Sigmoid colon (tissue), 7 donors: ENCODE measurements around the gene OXSR1. TPM values are rescaled to one million over a fixed set of nuclear protein-coding genes. Genes with fewer than 3 reads are reported as not detected.
"Not testable (repeated sequence)": the region's sequence is repeated elsewhere in the genome, so short reads cannot be mapped to it uniquely, and the experiment has no call there.

Experiments
- DNase-seq: peaks from one replicate; pipeline ENCODE4 v3.0.0-alpha.2; 2019
- H3K27ac ChIP-seq, 4 donors: fragments of 200-600 bp; sonication (generic); one replicate each; pipeline ENCODE4 v1.5.1; 2016 to 2019; ENCODE audit warnings: mild to moderate bottlenecking in 1 of 4
- H3K27me3 ChIP-seq, 3 donors: fragments of 200-600 bp; sonication (generic); one replicate each; pipeline ENCODE4 v1.5.1; 2019; ENCODE audit warnings: mild to moderate bottlenecking in 1 of 3
- H3K36me3 ChIP-seq, 4 donors: fragments of 200-600 bp; sonication (generic); one replicate each; pipeline ENCODE4 v1.5.1; 2016 to 2019
- H3K4me1 ChIP-seq, 4 donors: fragments of 200-600 bp; sonication (generic); one replicate each; pipeline ENCODE4 v1.5.1; 2017 to 2019
- H3K4me3 ChIP-seq, 4 donors: fragments of 200-600 bp; sonication (generic); one replicate each; pipeline ENCODE4 v1.5.1; 2017 to 2019; ENCODE audit warnings: mild to moderate bottlenecking in 2 of 4, moderate library complexity in 1 of 4
- H3K9me3 ChIP-seq, 4 donors: fragments of 200-600 bp in 3 of 4; sonication (generic) in 3 of 4; one replicate each; pipeline versions ENCODE4 v1.5.1 to v1.6.1; 2013 to 2019
- EP300 ChIP-seq, 4 donors: sonication (generic); formaldehyde crosslinking; IDR thresholded peaks; one replicate each; pipeline ENCODE4 v1.6.1; 2017; ENCODE audit warnings: antibody characterized with exemption in 4 of 4
- POLR2A ChIP-seq, 2 donors: fragments of 450-650 bp; IDR thresholded peaks; one replicate each; pipeline ENCODE4 v1.6.1; 2016; ENCODE audit warnings: antibody characterized with exemption in 2 of 2, mild to moderate bottlenecking in 2 of 2, moderate library complexity in 2 of 2
- POLR2AphosphoS5 ChIP-seq, 4 donors: sonication (generic); formaldehyde crosslinking; IDR thresholded peaks; one replicate each; pipeline ENCODE4 v1.6.1; 2017; ENCODE audit warnings: antibody characterized with exemption in 4 of 4
- WGBS, 2 donors: extraction: QIAGEN DNeasy Blood & Tissue Kit; methylation state at CpG; one replicate each; pipeline ENCODE4 v1.1.7; 2013; 5-methylcytosine and 5-hydroxymethylcytosine counted together
- intact Hi-C: fragments of 100-400 bp; cut with DNase I; formaldehyde crosslinking; loops from one replicate; pipeline ENCODE4 v1.15.1; 2023
- polyA plus RNA-seq, 3 donors: library from polyadenylated mRNA; stranded (reverse); fragments of 200-250 nt; gene quantifications; one replicate each; pipeline ENCODE4 v1.2.3, GENCODE V29; 2013
- total RNA-seq, 4 donors: library from RNA; depleted of rRNA; stranded (reverse); fragments of >200 nt; gene quantifications; one replicate each; pipeline ENCODE4 v1.1.0, GENCODE V29; 2016
- TF ChIP-seq, protein P1 (sequence below), 4 experiments: fragments of 450-650 bp in 3 of 4; fragments of 200-600 bp in 1 of 4; IDR thresholded peaks; one replicate each; pipeline ENCODE4 v1.5.1; 2016 to 2019; ENCODE audit warnings: antibody characterized with exemption in 4 of 4, mild to moderate bottlenecking in 3 of 4, moderate library complexity in 2 of 4
- donor health status: healthy with polysubstance abuse.
- donor health status: Bipolar disorder and iron deficiency.
- donor health status: healthy.

Gene OXSR1
- total and polyA plus RNA-seq, 7 donors, result 13.8 to 28.8 (median 22.9) TPM

DNA sequence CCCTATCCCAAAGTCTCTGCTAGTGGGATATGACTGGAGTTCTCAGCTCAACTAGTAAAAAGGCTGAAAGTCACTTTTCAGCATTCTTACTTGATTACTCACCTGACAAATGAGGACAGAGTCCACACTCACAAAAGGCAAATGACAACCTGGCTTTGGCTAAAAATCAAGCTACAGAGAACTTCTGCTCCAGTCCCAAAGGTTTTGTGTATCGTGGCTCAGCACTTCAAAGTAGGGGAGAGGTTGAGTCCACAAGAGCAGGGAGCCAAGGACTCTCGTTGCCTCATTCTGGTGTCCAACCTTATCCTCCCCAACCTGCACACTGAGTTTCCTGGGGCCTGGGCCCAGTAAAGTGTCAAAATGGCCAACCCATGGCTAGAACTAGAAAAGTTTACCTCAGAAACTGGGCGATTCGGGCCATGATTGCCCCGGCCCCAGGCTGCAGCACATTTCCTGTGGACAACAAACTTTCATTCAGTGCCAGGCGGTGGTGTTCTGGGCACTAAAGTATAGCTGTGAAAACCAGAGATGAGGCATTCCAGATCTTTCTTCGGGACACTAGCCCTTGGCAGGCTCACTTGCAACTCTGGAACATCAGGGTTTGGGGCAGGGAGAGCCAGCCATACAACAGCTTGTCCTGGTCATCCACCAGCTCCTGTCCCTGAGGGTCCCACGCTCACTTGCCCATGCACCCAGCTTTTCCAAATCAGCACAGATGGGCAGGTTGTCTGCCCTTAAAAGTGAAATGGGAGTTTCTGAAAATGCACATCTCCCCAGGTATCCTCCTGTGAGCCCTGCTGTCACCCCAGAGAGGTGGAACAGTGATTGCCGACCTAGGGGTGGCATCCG is 31.6 kb upstream of the OXSR1 start:
- DNase-seq, result no peak

DNA sequence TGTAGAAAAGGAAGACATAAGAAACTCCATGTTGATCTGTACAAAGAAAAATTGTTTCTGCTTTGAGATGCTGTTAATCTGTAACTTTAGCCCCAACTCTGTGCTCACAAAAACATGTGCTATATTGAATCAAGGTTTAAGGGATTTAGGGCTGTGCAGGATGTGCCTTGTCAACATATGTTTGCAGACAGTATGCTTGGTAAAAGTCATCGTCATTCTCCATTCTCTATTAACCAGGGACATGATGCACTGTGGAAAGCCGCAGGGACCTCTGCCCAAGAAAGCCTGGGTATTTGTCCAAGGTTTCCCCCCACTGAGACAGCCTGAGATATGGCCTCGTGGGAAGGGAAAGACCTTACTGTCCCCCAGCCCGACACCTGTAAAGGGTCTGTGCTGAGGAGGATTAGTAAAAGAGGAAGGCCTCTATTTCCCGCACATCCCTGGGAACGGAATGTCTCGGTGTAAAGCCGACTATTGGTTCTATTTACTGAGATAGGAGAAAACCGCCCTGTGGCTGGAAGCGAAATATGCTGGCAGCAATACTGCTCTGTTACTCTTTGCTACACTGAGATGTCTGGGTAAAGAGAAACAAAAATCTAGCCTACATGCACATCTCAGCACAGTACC is 30.7 kb upstream of the OXSR1 start:
- not testable (repeated sequence) for DNase-seq, H3K27me3 ChIP-seq, H3K4me3 ChIP-seq, H3K9me3 ChIP-seq, H3K27ac ChIP-seq
- WGBS, 2 donors, result 87 to 88% methylated on average over 10 of the region's 10 CpGs
- Histone ChIP-seq H3K36me3 (peaks cover 9 to 59% (median 30%) of the 10 kb centered on the region in 4 donors), H3K4me1 (peaks cover 0 to 48% (median 33%) of the 10 kb centered on the region in 4 donors)
- intact Hi-C loops, result loop anchor here (5.0 kb wide), 2 partner anchors 43 to 323 kb away; no protein-coding TSS in a partner anchor

More for the DNA sequence above, 31.6 kb upstream of the OXSR1 start:
- Histone ChIP-seq H3K27me3 (no peaks in the 10 kb centered on the region), H3K4me3 (no peak overlapping the region), H3K27ac (no peak overlapping the region), H3K36me3 (peaks cover 12 to 67% (median 37%) of the 10 kb centered on the region in 4 donors), H3K4me1 (peaks cover 0 to 40% (median 26%) of the 10 kb centered on the region in 4 donors), H3K9me3 (no peaks in the 10 kb centered on the region)
- WGBS, 2 donors, result 47 to 83% methylated on average over 10 of the region's 10 CpGs
- TF ChIP-seq POLR2AphosphoS5 (IDR thresholded peaks at IDR 0.05), result no peak
- TF ChIP-seq POLR2A (IDR thresholded peaks at IDR 0.05), result no peak
- intact Hi-C loops, result no loop called here

DNA sequence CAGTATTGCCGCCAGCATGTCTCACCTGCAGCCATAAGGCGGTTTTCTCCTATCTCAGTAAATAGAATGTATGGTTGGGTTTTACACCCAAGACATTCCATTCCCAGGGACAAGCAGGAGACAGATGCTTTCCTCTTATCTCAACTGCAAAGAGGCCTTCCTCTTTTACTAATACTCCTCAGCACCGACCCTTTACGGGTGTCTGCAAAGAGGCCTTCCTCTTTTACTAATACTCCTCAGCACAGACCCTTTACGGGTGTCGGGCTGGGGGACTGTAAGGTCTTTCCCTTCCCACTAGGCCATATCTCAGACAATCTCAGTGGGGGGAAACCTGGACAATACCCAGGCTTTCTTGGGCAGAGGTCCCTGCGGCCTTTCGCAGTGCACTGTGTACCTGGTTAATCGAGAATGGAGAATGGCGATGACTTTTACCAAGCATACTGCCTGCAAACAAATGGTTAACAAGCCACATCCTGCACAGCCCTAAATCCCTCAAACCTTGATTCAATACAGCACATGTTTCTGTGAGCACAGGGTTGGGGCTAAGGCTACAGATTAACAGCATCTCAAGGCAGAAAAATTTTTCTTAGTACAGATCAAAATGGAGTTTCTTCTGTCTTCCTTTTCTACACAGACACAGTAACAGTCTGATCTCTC is 29.6 kb upstream of the OXSR1 start:
- DNase-seq, H3K9me3 ChIP-seq, H3K27me3 ChIP-seq: not testable (repeated sequence)
- intact Hi-C loops, result loop anchor here (2.0 to 5.0 kb wide), 3 partner anchors 42 to 322 kb away; no protein-coding TSS in a partner anchor
- H3K27ac ChIP-seq, result peak overlapping the region; percentile 80 to 97 (median 94)
- peak overlapping the region; percentile 71 to 96 (median 84) for H3K4me3 ChIP-seq
- peaks cover 6 to 47% (median 23%) of the 10 kb centered on the region in 4 donors for H3K36me3 ChIP-seq
- H3K4me1 ChIP-seq, result peaks cover 0 to 60% (median 39%) of the 10 kb centered on the region in 4 donors
- 35 to 37% methylated on average over 10 of the region's 10 CpGs for WGBS, 2 donors

DNA sequence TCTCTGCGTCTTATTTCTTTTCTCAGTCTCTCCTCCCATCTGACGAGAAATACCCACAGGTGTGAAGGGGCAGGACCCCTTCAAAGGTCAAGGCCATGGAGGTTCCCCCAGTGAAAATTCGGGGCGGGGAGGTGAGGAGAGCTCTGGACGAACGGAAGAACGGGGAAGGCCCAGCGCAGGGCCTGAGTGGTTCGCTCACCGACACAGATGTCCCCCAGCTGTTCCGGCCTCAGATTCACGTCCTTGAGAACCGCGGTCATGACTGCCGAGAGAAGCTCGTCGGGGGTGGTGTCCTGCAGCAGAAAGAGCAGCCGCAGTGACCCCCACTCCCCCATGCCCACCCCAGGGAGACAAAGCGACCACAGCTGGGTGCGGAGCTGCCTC is 29.0 kb upstream of the OXSR1 start:
- 1% methylated on average over 20 of the region's 20 CpGs for whole genome bisulfite sequencing, 2 donors
- Histone ChIP-seq H3K9me3 (no peaks in the 10 kb centered on the region), H3K27ac (peak overlapping the region; percentile 80 to 97 (median 94)), H3K36me3 (peaks cover 4 to 46% (median 18%) of the 10 kb centered on the region in 4 donors), H3K4me1 (peaks cover 0 to 60% (median 39%) of the 10 kb centered on the region in 4 donors), H3K4me3 (peak overlapping the region; percentile 71 to 96 (median 84)), H3K27me3 (no peaks in the 10 kb centered on the region)
- intact Hi-C loops, result loop anchor here (2.0 to 5.0 kb wide), 3 partner anchors 41 to 321 kb away; no protein-coding TSS in a partner anchor
- no peak for DNase-seq
- TF ChIP-seq EP300 (IDR thresholded peaks at IDR 0.05), result no peak
- TF ChIP-seq, protein P1, sequence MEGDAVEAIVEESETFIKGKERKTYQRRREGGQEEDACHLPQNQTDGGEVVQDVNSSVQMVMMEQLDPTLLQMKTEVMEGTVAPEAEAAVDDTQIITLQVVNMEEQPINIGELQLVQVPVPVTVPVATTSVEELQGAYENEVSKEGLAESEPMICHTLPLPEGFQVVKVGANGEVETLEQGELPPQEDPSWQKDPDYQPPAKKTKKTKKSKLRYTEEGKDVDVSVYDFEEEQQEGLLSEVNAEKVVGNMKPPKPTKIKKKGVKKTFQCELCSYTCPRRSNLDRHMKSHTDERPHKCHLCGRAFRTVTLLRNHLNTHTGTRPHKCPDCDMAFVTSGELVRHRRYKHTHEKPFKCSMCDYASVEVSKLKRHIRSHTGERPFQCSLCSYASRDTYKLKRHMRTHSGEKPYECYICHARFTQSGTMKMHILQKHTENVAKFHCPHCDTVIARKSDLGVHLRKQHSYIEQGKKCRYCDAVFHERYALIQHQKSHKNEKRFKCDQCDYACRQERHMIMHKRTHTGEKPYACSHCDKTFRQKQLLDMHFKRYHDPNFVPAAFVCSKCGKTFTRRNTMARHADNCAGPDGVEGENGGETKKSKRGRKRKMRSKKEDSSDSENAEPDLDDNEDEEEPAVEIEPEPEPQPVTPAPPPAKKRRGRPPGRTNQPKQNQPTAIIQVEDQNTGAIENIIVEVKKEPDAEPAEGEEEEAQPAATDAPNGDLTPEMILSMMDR (IDR thresholded peaks at IDR 0.05), result no peak
- no peak for TF ChIP-seq POLR2A (IDR thresholded peaks at IDR 0.05)
- TF ChIP-seq POLR2AphosphoS5 (IDR thresholded peaks at IDR 0.05), result no peak

DNA sequence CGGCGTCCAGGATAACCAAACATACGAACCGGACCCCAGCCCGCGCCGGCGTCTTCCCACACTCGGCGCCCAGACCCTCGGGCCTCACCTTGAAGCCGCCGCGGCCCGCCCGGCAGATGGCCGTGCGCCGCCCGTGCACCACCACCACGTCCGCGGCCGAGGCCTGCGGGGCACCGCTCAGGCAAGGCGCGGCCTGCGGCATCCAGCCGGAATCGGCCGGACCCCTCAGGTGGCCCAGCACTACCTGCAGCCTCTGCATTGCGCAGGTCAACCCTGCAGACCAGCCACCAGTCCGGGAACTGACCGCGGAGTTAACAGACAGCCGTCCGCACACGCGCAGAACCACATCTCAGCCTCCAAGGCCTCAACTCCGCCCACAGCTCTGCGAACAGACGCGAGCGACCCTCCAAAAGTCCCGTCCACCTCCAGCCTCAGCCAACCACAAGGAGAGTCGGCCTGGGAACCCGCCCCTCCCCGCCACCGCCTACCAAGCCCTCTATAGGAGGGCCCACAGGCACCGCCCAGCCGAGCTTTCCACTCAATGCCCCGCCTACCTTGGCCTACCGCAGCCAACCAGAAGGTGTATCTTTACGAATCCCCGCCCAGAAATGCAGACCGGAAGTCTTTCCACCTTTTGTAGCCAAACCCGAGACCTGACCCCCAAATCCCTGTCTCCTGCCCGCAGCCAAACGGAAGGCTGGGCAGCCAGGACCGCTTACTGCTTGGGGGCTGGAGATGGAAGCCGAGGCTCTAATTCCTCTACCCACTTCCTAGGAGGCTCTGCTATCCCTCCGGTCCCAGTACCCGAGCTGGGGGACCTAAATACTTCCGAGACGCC is 28.3 kb upstream of the OXSR1 start, which contains the start of gene ACAA1:
ACAA1 (minus strand) TSS at position 351 of the 838 bp plus-strand sequence; CDS start at position 259, 92 bp downstream.
- peak; percentile 100 for DNase-seq
- Histone ChIP-seq H3K4me3 (peak within 1 kb of the TSS; percentile 72 to 96 (median 89)), H3K36me3 (peaks cover 5 to 46% (median 20%) of the 10 kb centered on the region in 4 donors), H3K4me1 (peaks cover 0 to 60% (median 37%) of the 10 kb centered on the region in 4 donors), H3K9me3 (no peaks in the 10 kb centered on the region), H3K27ac (peak within 1 kb of the TSS; percentile 89 to 97 (median 94)), H3K27me3 (no peaks in the 10 kb centered on the region)
- 0% methylated on average over 66 of the region's 66 CpGs for WGBS, 2 donors
- TF ChIP-seq EP300 (IDR thresholded peaks at IDR 0.05) (no peak), POLR2A (IDR thresholded peaks at IDR 0.05) (peak; percentile 82 to 89), POLR2AphosphoS5 (IDR thresholded peaks at IDR 0.05) (peak; percentile 89 to 97 (median 93))
- TF ChIP-seq, protein P1 (IDR thresholded peaks at IDR 0.05), result no peak
- intact Hi-C loops, result loop anchor here (2.0 to 5.0 kb wide), 3 partner anchors 40 to 320 kb away; no protein-coding TSS in a partner anchor
